ENCODE data around the gene TACC2.
"Not testable (repeated sequence)": the region's sequence is repeated elsewhere in the genome, so short reads cannot be mapped to it uniquely, and the experiment has no call there.

TACC2 gene

GRCh38 chr10:122089311-122090017 is 100.5 kb downstream of the TACC2 start:
- no peak for DNase-seq (ENCODE audit: low spot score)

GRCh38 chr10:122091722-122092121 is 102.8 kb downstream of the TACC2 start:
- DNase-seq (ENCODE audit: low spot score) = no peak

GRCh38 chr10:122093076-122093475 is 104.1 kb downstream of the TACC2 start:
- no peak for DNase-seq (ENCODE audit: low spot score)

- DNase-seq (ENCODE audit: low spot score) = not testable (repeated sequence)
These were observed 107.2 kb downstream of the TACC2 start for GRCh38 chr10:122096181-122096580.

- DNase-seq (ENCODE audit: low spot score) = no peak
These were observed 107.7 kb downstream of the TACC2 start for GRCh38 chr10:122096705-122097104.

- DNase-seq (ENCODE audit: low spot score) = no peak
These were observed 109.0 kb downstream of the TACC2 start for GRCh38 chr10:122097935-122098334.

- no peak for DNase-seq (ENCODE audit: low spot score)
These were observed 110.0 kb downstream of the TACC2 start for GRCh38 chr10:122098924-122099323.

- no peak for DNase-seq (ENCODE audit: low spot score)
These were observed 110.6 kb downstream of the TACC2 start for GRCh38 chr10:122099562-122099961.

GRCh38 chr10:122102146-122102868 is 113.3 kb downstream of the TACC2 start:
- DNase-seq (ENCODE audit: low spot score) = no peak

GRCh38 chr10:122102869-122103525 is 114.0 kb downstream of the TACC2 start:
- DNase-seq (ENCODE audit: low spot score) = no peak

GRCh38 chr10:122103592-122103991 is 114.6 kb downstream of the TACC2 start:
- DNase-seq (ENCODE audit: low spot score) = no peak

GRCh38 chr10:122108786-122109185 is 119.8 kb downstream of the TACC2 start:
- DNase-seq (ENCODE audit: low spot score) = not testable (repeated sequence)

- no peak for DNase-seq (ENCODE audit: low spot score)
These were observed 123.2 kb downstream of the TACC2 start for GRCh38 chr10:122112021-122112616.

- no peak for DNase-seq (ENCODE audit: low spot score)
These were observed 123.7 kb downstream of the TACC2 start for GRCh38 chr10:122112625-122113160.

- no peak for DNase-seq (ENCODE audit: low spot score)
These were observed 124.4 kb downstream of the TACC2 start for GRCh38 chr10:122113161-122113944.

GRCh38 chr10:122113945-122114747 is 125.2 kb downstream of the TACC2 start:
- no peak for DNase-seq (ENCODE audit: low spot score)

GRCh38 chr10:122115874-122116273 is 126.9 kb downstream of the TACC2 start:
- DNase-seq (ENCODE audit: low spot score) = no peak

- no peak for DNase-seq (ENCODE audit: low spot score)
These were observed 127.4 kb downstream of the TACC2 start for GRCh38 chr10:122116331-122116730.

GRCh38 chr10:122117475-122117874 is 128.5 kb downstream of the TACC2 start:
- no peak for DNase-seq (ENCODE audit: low spot score)

GRCh38 chr10:122120008-122120744 is 131.2 kb downstream of the TACC2 start:
- no peak for DNase-seq (ENCODE audit: low spot score)
